ENCODE results near the gene PSD4. TPM values are rescaled to one million over a fixed set of nuclear protein-coding genes. Genes with fewer than 3 reads are reported as not detected.

PSD4 gene
- total and polyA plus RNA-seq, 10 of the 15 experiments (the other 5 are each of a cell fraction or from before 2014, with no cell fraction given), result 0.68 to 114 (median 35.1) TPM

- TF ChIP-seq NKRF (conservative IDR thresholded peaks at IDR 0.05), result no peak
Observed at GRCh38 chr2:113150258-113150601, 23.5 kb upstream of the PSD4 start (continued).

- no peak overlapping the region for H3K27ac ChIP-seq (ENCODE audit: control insufficient read depth, insufficient read depth)
- TF ChIP-seq BACH1 (IDR thresholded peaks at IDR 0.05; ENCODE audit: borderline replicate concordance), result no peak
- no peak for TF ChIP-seq ZBTB40 (IDR thresholded peaks at IDR 0.05; ENCODE audit: borderline replicate concordance)
- TF ChIP-seq ZZZ3 (IDR thresholded peaks at IDR 0.05; ENCODE audit: control insufficient read depth, insufficient read length, low read depth), result no peak
- no peak for TF ChIP-seq ATF7 (IDR thresholded peaks at IDR 0.05; ENCODE audit: low read depth)
- TF ChIP-seq RCOR1 (conservative IDR thresholded peaks at IDR 0.05; ENCODE audit: low read depth, low read length), result no peak
- WGBS (ENCODE audit: insufficient coverage, insufficient replicate concordance, low lambda C conversion rate, missing lambda C conversion rate), result 77% methylated on average over 5 of the region's 5 CpGs
- H3K9me3 ChIP-seq (replicated peaks; ENCODE audit: control insufficient read depth, insufficient read depth, low read length), result no peaks in the 10 kb centered on the region
- ATAC-seq (no peak), FAIRE-seq (no peak), DNase-seq (ENCODE audit: low read depth, low spot score) (no peak)
- H4K20me1 ChIP-seq (ENCODE audit: control insufficient read depth, insufficient read depth), result no peaks in the 10 kb centered on the region
- POLR2A ChIA-PET, result interaction anchor here (0.8 kb wide), 1 partner anchor 18 kb away, joined by 3 read pairs; the partner anchor contains the start of gene PSD4
- H3K36me3 ChIP-seq (ENCODE audit: control insufficient read depth in 2 of 2, insufficient read depth in 2 of 2, low read length in 1 of 2), result no peaks in the 10 kb centered on the region
- RAD21 ChIA-PET (ENCODE audit: unreplicated experiment), result no interaction called here
- H3K4me3 ChIP-seq, result no peak overlapping the region
- no peaks in the 10 kb centered on the region for H3K79me2 ChIP-seq (ENCODE audit: control insufficient read depth, insufficient read depth, low read length)
- no TSS peak for BruUV-seq (replicated peaks)
- peaks cover 0 to 3% of the 10 kb centered on the region in 2 experiments; a peak in 1 of 4 replicates for H3K27me3 ChIP-seq (replicated peaks in 1 of 2; ENCODE audit: control insufficient read depth in 2 of 2, insufficient read depth in 2 of 2, low read length in 1 of 2)
- peaks cover 12% of the 10 kb centered on the region for H3K4me1 ChIP-seq (ENCODE audit: control insufficient read depth, insufficient read depth, low read length)
- no peak overlapping the region for H3K4me2 ChIP-seq (ENCODE audit: control insufficient read depth, insufficient read depth)
- CTCF ChIA-PET, result interaction anchor here (0.6 to 1.9 kb wide), 6 partner anchors 10 to 44 kb away, joined by 3 to 14 read pairs (median 4); no protein-coding TSS in a partner anchor
- in situ Hi-C loops (cut with MboI), result no loop called here
- H3K9ac ChIP-seq (ENCODE audit: control insufficient read depth, insufficient read depth, low read length), result no peak overlapping the region
- no peak overlapping the region for H2AFZ ChIP-seq (ENCODE audit: control insufficient read depth, low read depth, low read length)
- SMC1A ChIA-PET (ENCODE audit: uncharacterized antibody, unreplicated experiment), result interaction anchor here (1.0 to 1.4 kb wide), 3 partner anchors 9 to 20 kb away, joined by 3 to 4 read pairs (median 4); no protein-coding TSS in a partner anchor
- intact Hi-C loops (cut with micrococcal nuclease; ENCODE audit: unreplicated experiment), result no loop called here
Observed at GRCh38 chr2:113155331-113155730, 18.4 kb upstream of the PSD4 start.

Measured in GM12878 (cell line).